ENCODE data around the gene GATA2. TPM values are rescaled to one million over a fixed set of nuclear protein-coding genes. Genes with fewer than 3 reads are reported as not detected.

Gene GATA2
- total and polyA plus RNA-seq, 2 of the 13 experiments (the other 11 are each of a cell fraction or from before 2014, with no cell fraction given): 3.5 to 6.2 TPM

DNA sequence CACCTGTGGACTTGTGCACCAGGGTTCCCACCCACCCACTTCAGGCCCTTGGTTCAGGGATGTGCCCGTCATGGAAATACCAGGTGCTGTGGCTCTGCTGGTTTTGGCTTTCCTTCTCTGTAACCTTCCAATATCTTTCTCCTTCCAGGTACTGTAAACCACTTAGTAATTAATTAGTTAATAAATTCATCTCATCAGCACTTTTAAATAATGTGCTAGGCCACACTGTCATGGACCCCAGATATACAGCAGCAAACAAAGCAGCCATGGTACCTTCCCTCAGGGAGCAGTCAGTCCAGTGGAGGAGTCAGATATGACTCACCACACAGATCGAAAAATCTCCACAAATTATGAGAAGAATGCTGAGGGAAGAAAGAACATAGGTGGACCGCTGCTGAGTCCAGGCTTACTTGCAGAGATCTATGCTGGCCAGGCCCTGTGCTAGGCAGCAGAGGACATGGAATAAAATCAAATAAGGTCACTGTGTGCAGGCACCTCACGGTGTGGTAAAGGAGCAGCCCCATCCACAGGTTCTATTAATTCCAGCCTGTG lies 6.8 kb upstream of the GATA2 start:
- TF ChIP-seq MAFK (conservative IDR thresholded peaks at IDR 0.05 in 1 of 2, IDR thresholded peaks at IDR 0.05 in 1 of 2; ENCODE audit: low read length in 2 of 2) (peak in 1 of 2 experiments; percentile 52; a peak in 2 of 4 replicates), ZNF350 (CRISPR knock-in tag; IDR thresholded peaks at IDR 0.05; ENCODE audit: borderline replicate concordance, low read depth) (no peak), MAFF (IDR thresholded peaks at IDR 0.05; ENCODE audit: low read depth, low read length) (0 out of 2 replicates have a peak, but pooled peaks have one; percentile 22)
- ChIA-PET POLR2A (no interaction called here), CTCF (ENCODE audit: low intra/inter-chr PET ratio, low total read pairs) (no interaction called here)
- ATAC-seq (no peak), FAIRE-seq (no peak), DNase-seq (ENCODE audit: low spot score) (no peak)
- H3K79me2 ChIP-seq (ENCODE audit: insufficient read depth, low read length): no peaks in the 10 kb centered on the region
- no peaks in the 10 kb centered on the region for H3K9me3 ChIP-seq (ENCODE audit: low read length)
- no peaks in the 10 kb centered on the region for H3K4me1 ChIP-seq (ENCODE audit: insufficient read depth, low read length)
- H2AFZ ChIP-seq (ENCODE audit: low read length): no peak overlapping the region
- no peaks in the 10 kb centered on the region for H3K27me3 ChIP-seq (ENCODE audit: control insufficient read depth in 1 of 2, insufficient read depth in 2 of 2, low read length in 2 of 2)
- no peak overlapping the region for H3K27ac ChIP-seq (ENCODE audit: extremely low read length, insufficient read depth, low read length)
- 0 out of 2 replicates have a peak, but pooled peaks cover 6% of the 10 kb centered on the region for H4K20me1 ChIP-seq (ENCODE audit: insufficient read depth, low read length)
- intact Hi-C loops (cut with micrococcal nuclease; ENCODE audit: unreplicated experiment): no loop called here
- WGBS (ENCODE audit: low lambda C conversion rate): 95% methylated on average over 4 of the region's 4 CpGs
- no peak overlapping the region for H3K9ac ChIP-seq (ENCODE audit: insufficient read depth, low read depth, low read length)
- H3K4me2 ChIP-seq (ENCODE audit: low read depth, low read length): no peak overlapping the region
- H3K4me3 ChIP-seq (replicated peaks in 1 of 3; ENCODE audit: insufficient read depth in 1 of 3, low read depth in 2 of 3, low read length in 3 of 3): no peak overlapping the region
- no TSS peak for BruUV-seq (replicated peaks)
- 0 out of 5 replicates have a peak, but pooled peaks cover 0 to 1% of the 10 kb centered on the region in 2 experiments for H3K36me3 ChIP-seq (replicated peaks in 1 of 2; ENCODE audit: control insufficient read depth in 1 of 2, insufficient read depth in 2 of 2, low read length in 2 of 2)
- in situ Hi-C loops (cut with HindIII; ENCODE audit: extremely low pct_ligation_motif_present, low pct_unique_long_range_greater_than_20kb): no loop called here

DNA sequence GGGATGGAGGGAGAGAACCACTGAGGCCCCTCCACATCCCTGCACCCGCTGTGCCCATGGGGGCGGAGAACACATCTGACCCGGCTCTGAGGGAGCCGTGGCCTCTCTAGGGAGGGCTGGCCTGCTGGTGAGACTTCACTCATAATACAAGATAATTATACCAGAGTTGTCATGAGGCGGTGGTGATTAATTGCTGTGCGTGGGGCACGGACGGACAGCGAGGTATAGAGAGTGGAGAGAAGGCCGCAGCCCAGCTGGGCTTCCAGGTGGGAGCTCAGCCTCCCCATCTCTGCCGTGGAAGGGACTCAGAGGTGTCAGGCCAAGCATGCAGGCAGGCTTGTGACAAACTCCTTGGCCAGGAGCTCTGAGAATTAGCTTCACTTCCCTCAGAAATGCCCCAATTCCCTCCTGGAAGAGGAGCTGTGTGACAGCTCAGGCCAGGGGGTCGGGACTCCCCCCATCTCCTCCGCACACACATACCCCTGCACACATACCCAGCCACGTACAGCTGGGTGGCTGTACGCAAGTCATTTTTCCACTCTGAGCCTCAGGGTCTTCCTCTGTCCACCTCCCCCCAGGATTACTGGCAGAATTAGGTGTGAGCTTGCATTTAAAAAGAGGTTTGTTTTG lies 6.0 kb upstream of the GATA2 start:
- WGBS (ENCODE audit: low lambda C conversion rate): 98% methylated on average over 15 of the region's 15 CpGs
- Histone ChIP-seq H2AFZ (ENCODE audit: low read length) (no peak overlapping the region), H3K4me2 (ENCODE audit: low read depth, low read length) (no peak overlapping the region), H3K36me3 (replicated peaks in 1 of 2; ENCODE audit: control insufficient read depth in 1 of 2, insufficient read depth in 2 of 2, low read length in 2 of 2) (0 out of 5 replicates have a peak, but pooled peaks cover 0 to 1% of the 10 kb centered on the region in 2 experiments), H3K27ac (ENCODE audit: extremely low read length, insufficient read depth, low read length) (no peak overlapping the region), H3K4me3 (replicated peaks in 1 of 3; ENCODE audit: insufficient read depth in 1 of 3, low read depth in 2 of 3, low read length in 3 of 3) (no peak overlapping the region), H3K4me1 (ENCODE audit: insufficient read depth, low read length) (peaks cover 4% of the 10 kb centered on the region), H3K27me3 (ENCODE audit: control insufficient read depth in 1 of 2, insufficient read depth in 2 of 2, low read length in 2 of 2) (no peaks in the 10 kb centered on the region), H3K79me2 (ENCODE audit: insufficient read depth, low read length) (no peaks in the 10 kb centered on the region), H4K20me1 (ENCODE audit: insufficient read depth, low read length) (peaks cover 6% of the 10 kb centered on the region; the same call in 1 of the 2 replicates), H3K9ac (ENCODE audit: insufficient read depth, low read depth, low read length) (no peak overlapping the region), H3K9me3 (ENCODE audit: low read length) (no peaks in the 10 kb centered on the region)
- FAIRE-seq: no peak
- intact Hi-C loops (cut with micrococcal nuclease; ENCODE audit: unreplicated experiment) (loop anchor here (1.0 kb wide), 1 partner anchor 328 kb away; no protein-coding TSS in a partner anchor), in situ Hi-C loops (cut with HindIII; ENCODE audit: extremely low pct_ligation_motif_present, low pct_unique_long_range_greater_than_20kb) (no loop called here)
- BruUV-seq (replicated peaks): no TSS peak
- ChIA-PET CTCF (ENCODE audit: low intra/inter-chr PET ratio, low total read pairs) (interaction anchor here (1.8 to 1.9 kb wide), 2 partner anchors 73 to 328 kb away, joined by 8 to 10 read pairs; no protein-coding TSS in a partner anchor), POLR2A (no interaction called here)
- DNase-seq (ENCODE audit: low spot score): no peak
- ATAC-seq: no peak
- TF ChIP-seq DNMT1 (CRISPR knock-in tag; IDR thresholded peaks at IDR 0.05) (no peak), HOXA7 (CRISPR knock-in tag; IDR thresholded peaks at IDR 0.05) (no peak), CREM (IDR thresholded peaks at IDR 0.05) (no peak), CREM (CRISPR knock-in tag; IDR thresholded peaks at IDR 0.05) (no peak), ZNF432 (CRISPR knock-in tag; IDR thresholded peaks at IDR 0.05; ENCODE audit: borderline replicate concordance) (no peak), CENPX (CRISPR knock-in tag; IDR thresholded peaks at IDR 0.05) (no peak)
- TF ChIP-seq, protein P1, sequence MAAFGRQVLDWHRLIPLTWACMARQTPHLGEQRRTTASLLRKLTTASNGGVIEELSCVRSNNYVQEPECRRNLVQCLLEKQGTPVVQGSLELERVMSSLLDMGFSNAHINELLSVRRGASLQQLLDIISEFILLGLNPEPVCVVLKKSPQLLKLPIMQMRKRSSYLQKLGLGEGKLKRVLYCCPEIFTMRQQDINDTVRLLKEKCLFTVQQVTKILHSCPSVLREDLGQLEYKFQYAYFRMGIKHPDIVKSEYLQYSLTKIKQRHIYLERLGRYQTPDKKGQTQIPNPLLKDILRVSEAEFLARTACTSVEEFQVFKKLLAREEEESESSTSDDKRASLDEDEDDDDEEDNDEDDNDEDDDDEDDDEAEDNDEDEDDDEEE (CRISPR knock-in tag; IDR thresholded peaks at IDR 0.05): no peak
- TF ChIP-seq, protein P2, sequence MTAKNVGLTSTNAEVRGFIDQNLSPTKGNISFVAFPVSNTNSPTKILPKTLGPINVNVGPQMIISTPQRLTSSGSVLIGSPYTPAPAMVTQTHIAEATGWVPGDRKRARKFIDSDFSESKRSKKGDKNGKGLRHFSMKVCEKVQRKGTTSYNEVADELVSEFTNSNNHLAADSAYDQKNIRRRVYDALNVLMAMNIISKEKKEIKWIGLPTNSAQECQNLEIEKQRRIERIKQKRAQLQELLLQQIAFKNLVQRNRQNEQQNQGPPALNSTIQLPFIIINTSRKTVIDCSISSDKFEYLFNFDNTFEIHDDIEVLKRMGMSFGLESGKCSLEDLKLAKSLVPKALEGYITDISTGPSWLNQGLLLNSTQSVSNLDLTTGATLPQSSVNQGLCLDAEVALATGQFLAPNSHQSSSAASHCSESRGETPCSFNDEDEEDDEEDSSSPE (CRISPR knock-in tag; IDR thresholded peaks at IDR 0.05): no peak
- TF ChIP-seq, protein P3, sequence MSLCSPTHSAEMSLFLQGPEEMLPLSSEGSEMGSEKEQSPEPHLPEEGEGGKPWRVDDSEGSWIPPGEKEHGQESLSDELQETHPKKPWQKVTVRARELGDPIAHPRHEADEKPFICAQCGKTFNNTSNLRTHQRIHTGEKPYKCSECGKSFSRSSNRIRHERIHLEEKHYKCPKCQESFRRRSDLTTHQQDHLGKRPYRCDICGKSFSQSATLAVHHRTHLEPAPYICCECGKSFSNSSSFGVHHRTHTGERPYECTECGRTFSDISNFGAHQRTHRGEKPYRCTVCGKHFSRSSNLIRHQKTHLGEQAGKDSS (CRISPR knock-in tag; IDR thresholded peaks at IDR 0.05; ENCODE audit: borderline replicate concordance, low read depth): no peak
- TF ChIP-seq, protein P4, sequence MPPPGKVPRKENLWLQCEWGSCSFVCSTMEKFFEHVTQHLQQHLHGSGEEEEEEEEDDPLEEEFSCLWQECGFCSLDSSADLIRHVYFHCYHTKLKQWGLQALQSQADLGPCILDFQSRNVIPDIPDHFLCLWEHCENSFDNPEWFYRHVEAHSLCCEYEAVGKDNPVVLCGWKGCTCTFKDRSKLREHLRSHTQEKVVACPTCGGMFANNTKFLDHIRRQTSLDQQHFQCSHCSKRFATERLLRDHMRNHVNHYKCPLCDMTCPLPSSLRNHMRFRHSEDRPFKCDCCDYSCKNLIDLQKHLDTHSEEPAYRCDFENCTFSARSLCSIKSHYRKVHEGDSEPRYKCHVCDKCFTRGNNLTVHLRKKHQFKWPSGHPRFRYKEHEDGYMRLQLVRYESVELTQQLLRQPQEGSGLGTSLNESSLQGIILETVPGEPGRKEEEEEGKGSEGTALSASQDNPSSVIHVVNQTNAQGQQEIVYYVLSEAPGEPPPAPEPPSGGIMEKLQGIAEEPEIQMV (CRISPR knock-in tag; IDR thresholded peaks at IDR 0.05; ENCODE audit: low read depth): no peak
